OCI-LY1 (cell line): ENCODE results near the gene LRRFIP2.

Experiments
- H2AFZ ChIP-seq: fragments of 200-600 bp; sonication (generic), shearing (Covaris generic); 2 replicates; pipeline ENCODE4 v1.6.0; 2014; ENCODE audit warnings: antibody characterized with exemption, mild to moderate bottlenecking, low read length
- H3F3A ChIP-seq: fragments of 200-600 bp; sonication (generic), shearing (Covaris generic); 2 replicates; pipeline ENCODE4 v1.6.0; 2014; ENCODE audit warnings: mild to moderate bottlenecking, antibody characterized with exemption, low read length, moderate library complexity; ENCODE audit not compliant: insufficient read depth
- H3K27ac ChIP-seq: fragments of 200-600 bp; sonication (generic); 2 replicates; pipeline ENCODE4 v1.5.1; 2014; ENCODE audit warnings: low read length, mixed run types, mild to moderate bottlenecking, low read depth; ENCODE audit not compliant: poor library complexity, severe bottlenecking
- H3K27me3 ChIP-seq: fragments of 200-600 bp; sonication (generic); 2 replicates; pipeline ENCODE4 v1.6.0; 2014; ENCODE audit warnings: antibody characterized with exemption, mild to moderate bottlenecking, low read length, moderate library complexity; ENCODE audit not compliant: insufficient read depth
- H3K36me3 ChIP-seq: fragments of 200-600 bp; sonication (generic); 2 replicates; pipeline ENCODE4 v1.6.1; 2014; ENCODE audit warnings: mild to moderate bottlenecking, antibody characterized with exemption, low read length, moderate library complexity, mixed read lengths; ENCODE audit not compliant: insufficient read depth
- H3K4me1 ChIP-seq: fragments of 200-600 bp; sonication (generic); 2 replicates; pipeline ENCODE4 v1.5.1; 2014; ENCODE audit warnings: mild to moderate bottlenecking, low read length, moderate library complexity; ENCODE audit not compliant: insufficient read depth, severe bottlenecking
- H3K4me2 ChIP-seq: fragments of 200-600 bp; sonication (generic), shearing (Covaris generic); 2 replicates; pipeline ENCODE4 v1.6.1; 2014; ENCODE audit warnings: low read length
- H3K4me3 ChIP-seq: fragments of 200-600 bp; sonication (generic); 2 replicates; pipeline ENCODE4 v1.5.1; 2014; ENCODE audit warnings: low read length, low read depth, mild to moderate bottlenecking, mixed read lengths; ENCODE audit not compliant: poor library complexity, severe bottlenecking
- H3K79me2 ChIP-seq: fragments of 200-600 bp; shearing (Covaris generic); 2 replicates; pipeline ENCODE4 v1.6.1; 2016; ENCODE audit warnings: mixed run types, low read length, mixed read lengths; ENCODE audit not compliant: insufficient read depth
- H3K9ac ChIP-seq: fragments of 200-600 bp; sonication (generic), shearing (Covaris generic); 2 replicates; pipeline ENCODE4 v1.6.1; 2014; ENCODE audit warnings: mild to moderate bottlenecking, low read length, mixed read lengths
- H3K9me2 ChIP-seq: fragments of 200-600 bp; sonication (generic), shearing (Covaris generic); 2 replicates; pipeline ENCODE4 v1.6.1; 2014; ENCODE audit warnings: low read depth, mild to moderate bottlenecking, low read length, mixed read lengths
- H3K9me3 ChIP-seq: fragments of 200-600 bp; shearing (Covaris generic); 2 replicates; pipeline ENCODE4 v1.6.1; 2014; ENCODE audit warnings: low read length, mixed read lengths
- H4K20me1 ChIP-seq: fragments of 200-600 bp; sonication (generic), shearing (Covaris generic); 2 replicates; pipeline ENCODE4 v1.6.0; 2016; ENCODE audit warnings: mild to moderate bottlenecking, low read length; ENCODE audit not compliant: insufficient read depth
- CTCF ChIP-seq: fragments of 200-600 bp; sonication (generic), shearing (Covaris generic); IDR thresholded peaks from 2 replicates; pipeline ENCODE4 v1.5.1; 2017; ENCODE audit warnings: mild to moderate bottlenecking, antibody characterized with exemption, low read length, moderate library complexity, mixed read lengths
- EZH2 ChIP-seq: fragments of 200-600 bp; sonication (generic), shearing (Covaris generic); IDR thresholded peaks from 2 replicates; pipeline ENCODE4 v1.8.0; 2017; ENCODE audit warnings: borderline replicate concordance, mixed run types, mild to moderate bottlenecking, antibody characterized with exemption, low read length, moderate library complexity, mixed read lengths

Gene LRRFIP2

GRCh38 chr3:37075955-37076354 is 98.4 kb downstream of the LRRFIP2 start:
- TF ChIP-seq CTCF = no peak
- no peak for TF ChIP-seq EZH2
- Histone ChIP-seq H3K4me1 (no peaks in the 10 kb centered on the region), H3K9ac (no peak overlapping the region)

GRCh38 chr3:37074178-37074577 is 100.2 kb downstream of the LRRFIP2 start:
- H3K4me2 ChIP-seq = no peak overlapping the region
- H3K4me3 ChIP-seq = no peak overlapping the region

More at GRCh38 chr3:37075955-37076354, 98.4 kb downstream of the LRRFIP2 start:
- Histone ChIP-seq H3K27ac (no peak overlapping the region), H3F3A (no peaks in the 10 kb centered on the region), H3K4me2 (no peak overlapping the region), H3K79me2 (no peaks in the 10 kb centered on the region), H2AFZ (no peak overlapping the region), H3K9me2 (no peaks in the 10 kb centered on the region), H3K27me3 (no peaks in the 10 kb centered on the region), H3K4me3 (no peak overlapping the region), H3K36me3 (peaks cover 36% of the 10 kb centered on the region), H3K9me3 (no peaks in the 10 kb centered on the region), H4K20me1 (no peaks in the 10 kb centered on the region)

GRCh38 chr3:37072892-37073291 is 101.5 kb downstream of the LRRFIP2 start:
- no peak overlapping the region for H3K9ac ChIP-seq
- no peaks in the 10 kb centered on the region for H3F3A ChIP-seq
- no peak overlapping the region for H2AFZ ChIP-seq
- H3K79me2 ChIP-seq = no peaks in the 10 kb centered on the region
- no peaks in the 10 kb centered on the region for H3K4me1 ChIP-seq
- TF ChIP-seq EZH2 (no peak), CTCF (no peak)
- no peak overlapping the region for H3K27ac ChIP-seq
- H4K20me1 ChIP-seq = no peaks in the 10 kb centered on the region
- H3K36me3 ChIP-seq = peaks cover 22% of the 10 kb centered on the region; the same call in 1 of the 2 replicates
- no peaks in the 10 kb centered on the region for H3K27me3 ChIP-seq
- H3K9me2 ChIP-seq = no peaks in the 10 kb centered on the region
- no peaks in the 10 kb centered on the region for H3K9me3 ChIP-seq
- H3K4me2 ChIP-seq = no peak overlapping the region
- no peak overlapping the region for H3K4me3 ChIP-seq

More at GRCh38 chr3:37074178-37074577, 100.2 kb downstream of the LRRFIP2 start:
- H3K27ac ChIP-seq = no peak overlapping the region
- no peaks in the 10 kb centered on the region for H3K9me3 ChIP-seq
- H3K9me2 ChIP-seq = no peaks in the 10 kb centered on the region
- peaks cover 30% of the 10 kb centered on the region for H3K36me3 ChIP-seq
- no peak for TF ChIP-seq CTCF
- no peak for TF ChIP-seq EZH2
- H3F3A ChIP-seq = no peaks in the 10 kb centered on the region
- H3K9ac ChIP-seq = no peak overlapping the region
- H4K20me1 ChIP-seq = no peaks in the 10 kb centered on the region
- no peaks in the 10 kb centered on the region for H3K4me1 ChIP-seq
- H3K27me3 ChIP-seq = no peaks in the 10 kb centered on the region
- no peaks in the 10 kb centered on the region for H3K79me2 ChIP-seq
- no peak overlapping the region for H2AFZ ChIP-seq
